Right lobe of liver (tissue), 6 donors: ENCODE data around the gene FIS1. TPM values are rescaled to one million over a fixed set of nuclear protein-coding genes. Genes with fewer than 3 reads are reported as not detected.

ENCODE experiments used
- ATAC-seq, 4 donors: fragments of 200-7000 bp; cut with Tn5 transposase; one replicate each; pipeline ENCODE4 v1.9.1; 2020; ENCODE audit warnings: mild to moderate bottlenecking in 4 of 4, moderate library complexity in 4 of 4
- DNase-seq, 3 donors: peaks; one replicate each; pipeline ENCODE4 v3.0.0-alpha.2; 2020
- H3K27ac ChIP-seq, 3 donors: fragments of 200-600 bp; one replicate each; pipeline ENCODE4 v1.8.0; 2022
- H3K27me3 ChIP-seq, 2 donors: fragments of 200-600 bp; one replicate each; pipeline ENCODE4 v1.8.0; 2022
- H3K36me3 ChIP-seq, 4 donors: fragments of 200-600 bp; sonication (generic) in 1 of 4; one replicate each; pipeline versions ENCODE4 v1.5.1 to v1.8.0; 2017 to 2022; ENCODE audit warnings: control low read depth in 1 of 4
- H3K4me1 ChIP-seq, 4 donors: fragments of 200-600 bp; sonication (generic) in 1 of 4; one replicate each; pipeline versions ENCODE4 v1.5.1 to v1.8.0; 2017 to 2022; ENCODE audit warnings: control low read depth in 1 of 4
- H3K4me3 ChIP-seq, 3 donors: fragments of 200-600 bp; one replicate each; pipeline ENCODE4 v1.8.0; 2022
- H3K9me3 ChIP-seq, 4 donors: fragments of 200-600 bp; sonication (generic) in 1 of 4; one replicate each; pipeline versions ENCODE4 v1.5.1 to v1.8.0; 2017 to 2022; ENCODE audit warnings: control low read depth in 1 of 4
- POLR2A ChIP-seq: fragments of 450-650 bp; IDR thresholded peaks from one replicate; pipeline ENCODE4 v1.6.1; 2017; ENCODE audit warnings: antibody characterized with exemption, mild to moderate bottlenecking
- WGBS: methylation state at CpG from one replicate; pipeline ENCODE4 v1.1.6; 2018; ENCODE audit warnings: low coverage, low lambda C conversion rate; ENCODE audit not compliant: insufficient coverage; ENCODE audit errors: missing lambda C conversion rate; 5-methylcytosine and 5-hydroxymethylcytosine counted together
- intact Hi-C, 2 donors: fragments of 100-400 bp; cut with DNase I; formaldehyde crosslinking; loops; one replicate each; pipeline versions ENCODE4 v1.11.2 to v1.14.1; 2022
- small RNA-seq, 2 experiments: library from RNA; depleted of rRNA; stranded (forward); fragments of <200 nt; gene quantifications; one replicate each; pipeline ENCODE3, GENCODE V24; 2016
- total RNA-seq, 6 experiments: library from RNA; depleted of rRNA in 2 of 6; stranded (reverse); fragments of >200 nt in 2 of 6; fragmentation: NEBNext Ultra II Directional in 3 of 6; extraction: Animal tissue kit (Norgen Biotek cat#: 25700) in 3 of 6; gene quantifications; one replicate each; pipeline versions ENCODE4 v1.1.0 to v1.2.4, GENCODE V29; 2016 to 2023
- TF ChIP-seq, protein P1 (sequence below), 4 donors: fragments of 200-600 bp in 3 of 4; fragments of 450-650 bp in 1 of 4; IDR thresholded peaks; one replicate each; pipeline versions ENCODE4 v1.5.1 to v1.8.0; 2016 to 2022; ENCODE audit warnings: antibody characterized with exemption in 4 of 4, mild to moderate bottlenecking in 2 of 4
- donor health status: DM: no; HTN: yes; CAD: no.
- donor health status: DM: no; HTN: no; CAD: no.
- donor health status: DM: no; HTN: no; CAD: no.
- donor health status: DM: no; HTN: yes; CAD: no.
- donor health status: DM: no; HTN: yes; CAD: no.

The FIS1 gene
- total RNA-seq, 6 experiments from 2014 or later, result 105 to 228 (median 134) TPM

DNA sequence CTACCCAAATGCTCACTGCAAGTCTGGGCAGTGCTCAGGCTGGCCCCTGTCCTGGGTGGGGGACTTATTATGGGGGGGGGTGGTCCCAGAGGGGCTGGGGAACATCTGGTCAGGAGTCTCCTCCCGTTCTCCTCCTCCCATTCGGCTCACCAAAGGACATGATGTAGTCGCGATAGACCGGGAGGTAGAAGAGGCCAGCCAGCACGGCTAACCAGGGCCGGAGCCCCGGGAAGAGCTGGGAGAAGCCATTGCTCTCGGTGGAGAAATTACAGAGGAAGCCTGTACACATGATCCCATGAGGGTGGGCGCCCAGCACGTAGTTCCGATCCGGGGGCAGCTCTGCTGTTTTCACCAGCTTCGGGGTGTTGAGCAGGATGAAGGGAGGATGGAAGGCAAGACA lies 46.4 kb downstream of the FIS1 start:
- Histone ChIP-seq H3K27ac (no peak overlapping the region), H3K27me3 (no peaks in the 10 kb centered on the region), H3K36me3 (no peaks in the 10 kb centered on the region), H3K4me1 (peaks cover 0 to 11% (median 0%) of the 10 kb centered on the region in 4 donors), H3K9me3 (no peaks in the 10 kb centered on the region), H3K4me3 (no peak overlapping the region)
- 71% methylated on average over 12 of the region's 14 CpGs for WGBS
- DNase-seq (no peak), ATAC-seq (no peak)
- TF ChIP-seq, protein P1, sequence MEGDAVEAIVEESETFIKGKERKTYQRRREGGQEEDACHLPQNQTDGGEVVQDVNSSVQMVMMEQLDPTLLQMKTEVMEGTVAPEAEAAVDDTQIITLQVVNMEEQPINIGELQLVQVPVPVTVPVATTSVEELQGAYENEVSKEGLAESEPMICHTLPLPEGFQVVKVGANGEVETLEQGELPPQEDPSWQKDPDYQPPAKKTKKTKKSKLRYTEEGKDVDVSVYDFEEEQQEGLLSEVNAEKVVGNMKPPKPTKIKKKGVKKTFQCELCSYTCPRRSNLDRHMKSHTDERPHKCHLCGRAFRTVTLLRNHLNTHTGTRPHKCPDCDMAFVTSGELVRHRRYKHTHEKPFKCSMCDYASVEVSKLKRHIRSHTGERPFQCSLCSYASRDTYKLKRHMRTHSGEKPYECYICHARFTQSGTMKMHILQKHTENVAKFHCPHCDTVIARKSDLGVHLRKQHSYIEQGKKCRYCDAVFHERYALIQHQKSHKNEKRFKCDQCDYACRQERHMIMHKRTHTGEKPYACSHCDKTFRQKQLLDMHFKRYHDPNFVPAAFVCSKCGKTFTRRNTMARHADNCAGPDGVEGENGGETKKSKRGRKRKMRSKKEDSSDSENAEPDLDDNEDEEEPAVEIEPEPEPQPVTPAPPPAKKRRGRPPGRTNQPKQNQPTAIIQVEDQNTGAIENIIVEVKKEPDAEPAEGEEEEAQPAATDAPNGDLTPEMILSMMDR (IDR thresholded peaks at IDR 0.05), result no peak
- no peak for TF ChIP-seq POLR2A
- intact Hi-C loops, result loop anchor here (10.0 kb wide), 1 partner anchor 54 kb away; no protein-coding TSS in a partner anchor

GRCh38 chr7:101197991-101198390 lies 46.9 kb downstream of the FIS1 start:
- intact Hi-C loops, result loop anchor here (10.0 kb wide), 1 partner anchor 53 kb away; no protein-coding TSS in a partner anchor
- H3K4me3 ChIP-seq, result no peak overlapping the region
- H3K27ac ChIP-seq, result no peak overlapping the region
- no peak for TF ChIP-seq POLR2A
- TF ChIP-seq, protein P1 (IDR thresholded peaks at IDR 0.05), result no peak
- DNase-seq (no peak), ATAC-seq (no peak)
- no peaks in the 10 kb centered on the region for H3K36me3 ChIP-seq
- H3K27me3 ChIP-seq, result no peaks in the 10 kb centered on the region
- 80% methylated on average over 4 of the region's 21 CpGs for WGBS
- H3K4me1 ChIP-seq, result peaks cover 0 to 12% (median 0%) of the 10 kb centered on the region in 4 donors
- no peaks in the 10 kb centered on the region for H3K9me3 ChIP-seq

- no peaks in the 10 kb centered on the region for H3K27me3 ChIP-seq
- ATAC-seq (no peak), DNase-seq (no peak)
- no peaks in the 10 kb centered on the region for H3K36me3 ChIP-seq
- intact Hi-C loops, result loop anchor here (10.0 kb wide), 1 partner anchor 51 kb away; no protein-coding TSS in a partner anchor
- no CpG with 5 or more reads among the region's 17 CpGs for WGBS
- H3K27ac ChIP-seq, result no peak overlapping the region
- TF ChIP-seq, protein P1 (IDR thresholded peaks at IDR 0.05), result no peak
- no peak for TF ChIP-seq POLR2A
- no peak overlapping the region for H3K4me3 ChIP-seq
- H3K9me3 ChIP-seq, result no peaks in the 10 kb centered on the region
- peaks cover 0 to 12% (median 0%) of the 10 kb centered on the region in 4 donors for H3K4me1 ChIP-seq
Measured at GRCh38 chr7:101195884-101196283, 49.0 kb downstream of the FIS1 start.

Small RNA genes lying within 50 kb of the gene (small RNA-seq; reads per million reads assigned to genes)
- 0 to 0.10 reads per million in 2 experiments for gene RNU6-1104P

Other genes starting within 250 kb of the FIS1 start
- gene MUC17, start 225.0 kb downstream of the FIS1 start, total RNA-seq, result not detected
- gene TRIM56, start 159.6 kb downstream of the FIS1 start, total RNA-seq, result 10 to 100 TPM in 5 of 6 experiments, 1 to 10 TPM in 1; 9.2 to 19.7 (median 17.6) TPM
- 100 to 1,000 TPM in 3 of 6 experiments, 10 to 100 TPM in 2, 1 to 10 TPM in 1; 5.4 to 497 (median 98.6) TPM for gene SERPINE1, start 118.0 kb downstream of the FIS1 start, total RNA-seq
- gene AP1S1, start 90.6 kb downstream of the FIS1 start, total RNA-seq, result 10 to 100 TPM; 24.0 to 56.5 (median 26.4) TPM
- gene VGF, start 79.5 kb downstream of the FIS1 start, total RNA-seq, result not detected
- not detected for gene NAT16, start 64.8 kb downstream of the FIS1 start, total RNA-seq
- 10 to 100 TPM in 5 of 6 experiments, 1 to 10 TPM in 1; 8.4 to 28.6 (median 15.7) TPM for gene MOGAT3, start 44.0 kb downstream of the FIS1 start, total RNA-seq
- gene PLOD3, start 27.5 kb downstream of the FIS1 start, total RNA-seq, result 10 to 100 TPM; 41.7 to 57.5 (median 54.3) TPM
- 100 to 1,000 TPM in 4 of 6 experiments, 10 to 100 TPM in 2; 68.3 to 159 (median 111) TPM for gene ZNHIT1, start 26.9 kb downstream of the FIS1 start, total RNA-seq
- gene CLDN15, start 7.3 kb downstream of the FIS1 start, total RNA-seq, result 10 to 100 TPM in 2 of 6 experiments, 1 to 10 TPM in 4; 5.9 to 10.8 (median 9.2) TPM
- 1 to 10 TPM; 5.4 to 8.1 (median 6.2) TPM for gene IFT22, start 76.7 kb upstream of the FIS1 start, total RNA-seq
- gene COL26A1, start 117.8 kb upstream of the FIS1 start, total RNA-seq, result 1 to 10 TPM; 1.4 to 5.4 (median 3.0) TPM